ENCODE measurements around the gene EXOC7.
"Not testable (repeated sequence)": the region's sequence is repeated elsewhere in the genome, so short reads cannot be mapped to it uniquely, and the experiment has no call there.

The EXOC7 gene

DNA sequence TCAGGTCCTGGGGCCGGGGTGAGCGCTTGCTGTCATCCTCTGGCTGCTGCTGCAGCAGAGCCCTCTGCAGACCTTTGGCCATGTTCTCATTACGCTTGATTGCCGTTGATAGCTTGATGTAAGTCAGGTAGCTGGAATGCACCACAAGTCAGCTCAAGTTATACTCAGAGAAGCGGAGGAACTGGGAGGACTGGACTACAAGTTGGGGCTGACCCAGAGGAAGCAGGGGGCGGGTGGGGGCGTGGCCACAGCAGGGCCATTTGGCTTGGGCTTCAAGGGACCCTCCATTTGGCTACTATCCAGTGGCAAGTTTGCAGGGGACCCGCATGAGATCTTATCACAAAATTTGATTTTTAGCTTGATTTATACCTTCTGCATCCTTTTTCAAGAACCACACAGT, 57.5 kb downstream of the EXOC7 start:
- DNase-seq (ENCODE audit: low read depth in 2 of 2): no peak

DNA sequence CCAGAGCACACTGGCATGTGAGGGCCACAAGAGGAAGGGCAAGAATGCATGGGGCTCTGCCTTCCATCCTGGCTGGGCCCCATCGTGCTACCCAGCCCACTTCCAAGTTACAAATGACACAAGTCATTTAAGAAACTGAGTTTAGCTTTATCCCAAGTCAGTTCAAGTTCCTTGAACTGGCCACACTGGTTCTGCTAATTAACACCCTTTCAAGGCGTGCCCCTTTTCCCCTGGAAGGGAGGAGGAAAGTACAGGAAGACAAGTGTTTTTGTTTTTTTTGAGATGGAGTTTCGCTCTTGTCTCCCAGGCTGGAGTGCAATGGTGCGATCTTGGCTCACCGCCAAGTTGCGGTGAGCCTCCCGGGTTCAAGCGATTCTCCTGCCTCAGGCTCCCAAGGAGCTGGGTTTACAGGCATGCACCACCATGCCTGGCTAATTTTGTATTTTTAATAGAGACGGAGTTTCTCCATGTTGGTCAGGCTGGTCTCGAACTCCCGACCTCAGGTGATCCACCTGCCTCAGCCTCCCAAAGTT, 59.0 kb downstream of the EXOC7 start:
- not testable (repeated sequence) for DNase-seq (ENCODE audit: low read depth in 2 of 2)

DNA sequence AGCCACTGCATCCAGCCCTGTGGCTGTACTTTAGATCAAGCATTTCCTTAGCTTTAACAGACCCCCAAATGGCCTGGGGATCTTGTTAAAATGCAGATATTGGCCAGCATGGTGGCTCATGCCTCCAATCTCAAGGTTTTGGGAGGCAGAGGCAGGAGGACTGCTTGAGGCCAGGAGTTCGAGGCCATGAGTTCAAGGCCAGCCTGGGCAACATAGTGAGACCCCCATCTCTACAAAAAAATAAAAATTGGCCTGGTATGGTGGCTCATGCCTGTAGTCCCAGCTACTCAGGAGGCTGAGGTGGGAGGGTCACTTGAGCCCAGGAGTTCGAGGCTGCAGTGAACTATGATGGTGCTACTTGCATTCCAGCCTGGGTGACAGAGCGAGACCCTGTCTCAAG, 60.7 kb downstream of the EXOC7 start:
- DNase-seq (ENCODE audit: low read depth in 2 of 2): not testable (repeated sequence)

DNA sequence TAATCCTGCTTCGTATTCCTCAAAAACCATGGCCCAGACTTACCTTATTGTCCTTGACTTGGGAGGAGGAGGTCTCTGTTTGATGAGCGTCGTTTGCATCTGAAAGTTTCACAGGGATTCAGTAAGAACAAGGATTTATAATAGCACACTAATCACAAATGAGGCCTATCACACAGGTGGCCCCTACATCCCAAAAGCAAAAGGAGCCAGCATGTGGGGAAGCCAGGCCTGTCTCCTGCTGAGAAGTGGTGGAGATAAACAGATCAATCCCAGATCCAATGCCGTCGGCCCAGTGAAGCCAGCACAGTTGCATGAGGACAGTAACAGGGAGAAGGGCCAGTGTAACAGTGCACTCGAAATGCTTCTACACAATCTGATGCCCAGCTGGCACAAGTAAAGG, 63.2 kb downstream of the EXOC7 start:
- no peak for DNase-seq (ENCODE audit: low read depth in 2 of 2)

DNA sequence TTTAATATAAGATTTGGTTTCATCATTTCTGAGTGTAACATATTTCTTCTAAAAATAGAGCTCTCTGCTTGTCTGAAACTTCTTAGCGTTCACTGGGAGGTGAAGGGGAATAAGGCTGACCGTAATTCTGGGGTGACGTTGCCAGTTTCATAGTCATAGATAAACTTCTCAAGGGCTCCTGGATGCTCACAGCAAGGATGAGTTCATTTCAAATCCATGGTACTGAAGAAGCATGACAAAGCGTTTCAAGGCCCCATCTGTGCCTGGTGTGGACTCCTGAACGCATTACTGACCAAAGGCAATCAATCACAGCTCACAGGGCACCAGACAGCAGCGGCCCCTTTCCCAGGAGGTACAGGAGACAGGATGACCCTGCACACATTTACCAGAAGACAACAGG, 64.5 kb downstream of the EXOC7 start:
- DNase-seq (ENCODE audit: low read depth in 2 of 2): no peak

DNA sequence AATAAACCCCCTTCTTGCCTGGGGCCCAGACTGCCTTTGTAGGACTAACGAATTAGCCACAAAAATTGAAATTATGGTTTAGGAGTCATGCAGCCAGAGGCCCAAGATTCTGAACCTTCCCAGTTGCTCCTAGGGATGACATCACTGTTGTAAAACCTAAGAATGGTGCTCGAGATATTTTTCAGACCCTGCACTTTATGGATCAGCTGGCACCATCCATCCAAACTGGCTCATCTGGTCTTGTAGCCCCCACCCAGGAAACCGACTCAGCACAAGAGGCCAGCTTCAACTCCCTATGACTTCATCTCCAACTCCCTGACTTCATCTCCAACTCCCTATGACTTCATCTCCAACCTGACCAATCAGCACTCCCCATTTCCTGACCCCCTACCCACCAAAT, 65.5 kb downstream of the EXOC7 start:
- no peak for DNase-seq (ENCODE audit: low read depth in 2 of 2)

DNA sequence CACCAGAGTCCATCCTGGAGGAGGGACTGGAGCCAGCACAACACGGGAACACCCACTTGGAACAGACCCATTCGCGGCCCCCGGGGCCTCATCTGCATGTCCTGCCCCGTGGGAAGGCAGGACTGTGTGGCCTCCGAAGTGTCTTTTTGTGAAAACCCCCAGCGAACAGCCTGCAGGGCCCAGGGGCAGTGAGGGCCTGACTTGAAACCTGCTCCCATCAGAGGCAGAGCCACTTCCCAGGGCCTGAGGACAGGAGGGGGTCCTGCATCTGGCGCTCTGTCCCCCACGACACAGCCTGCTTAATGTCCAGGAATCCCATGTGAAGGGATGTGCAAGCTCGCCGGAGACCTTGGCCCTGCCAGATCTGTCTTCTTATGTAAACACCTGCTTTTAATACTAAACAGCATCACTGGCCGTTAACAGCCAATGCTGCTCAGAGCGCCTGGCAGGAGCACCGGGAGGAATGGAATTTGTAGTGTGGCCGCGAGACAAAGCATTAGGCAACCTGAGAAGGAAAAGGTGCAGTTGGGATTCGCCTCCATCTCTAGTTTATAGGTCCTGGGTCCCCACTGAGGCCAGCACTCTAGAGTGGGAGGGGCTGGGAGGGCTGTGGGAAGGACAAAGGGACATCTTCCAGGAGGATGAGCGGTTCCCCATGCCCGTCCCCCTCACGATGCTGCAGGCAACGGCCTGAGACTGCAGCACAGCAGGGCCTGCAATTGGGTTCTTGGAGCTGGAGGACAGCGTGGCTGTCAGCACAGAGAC, 66.9 kb downstream of the EXOC7 start:
- DNase-seq (ENCODE audit: low read depth in 2 of 2): no peak

DNA sequence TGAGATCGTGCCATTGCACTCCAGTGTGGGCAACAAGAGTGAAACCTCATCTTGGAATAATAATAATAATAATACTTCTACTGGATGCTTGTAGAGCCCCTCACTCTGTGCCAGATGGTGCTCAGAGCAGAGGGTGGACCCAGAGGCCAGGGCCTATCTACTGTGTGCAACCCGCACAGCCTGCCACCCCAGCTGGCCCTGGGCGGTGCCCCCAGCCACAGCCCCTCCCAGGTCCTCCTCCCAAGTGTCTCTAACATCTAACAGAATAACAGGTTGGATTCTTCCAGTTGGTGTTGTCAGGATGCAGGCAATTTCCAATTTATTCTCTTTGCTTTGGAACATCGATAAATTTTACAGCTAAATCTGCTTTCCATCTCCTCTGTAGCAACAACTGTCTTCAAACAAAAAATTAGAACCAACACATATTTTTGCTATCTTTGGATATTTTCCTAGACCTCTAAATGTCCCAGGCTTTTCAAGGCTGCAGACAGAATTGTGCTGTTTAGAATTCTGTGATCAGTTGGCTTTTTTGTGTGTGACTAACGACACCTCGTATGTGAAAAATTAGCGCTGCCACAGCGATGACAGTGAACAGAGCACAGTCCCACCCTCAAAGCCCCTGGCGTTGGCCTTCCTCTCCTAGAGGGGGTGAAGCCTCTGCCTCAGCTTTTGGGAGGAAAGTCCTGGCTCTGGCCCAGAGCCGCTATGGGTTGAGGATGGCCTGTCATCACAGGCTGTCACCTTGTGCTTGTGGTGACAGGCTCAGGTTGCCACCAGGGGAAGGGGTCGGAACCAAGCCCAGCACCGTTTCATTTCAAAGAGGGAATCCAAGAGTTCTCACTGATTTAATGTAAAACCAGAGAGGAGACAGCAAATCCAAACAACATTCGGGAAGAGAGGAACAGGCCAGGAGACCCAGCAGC, 68.9 kb downstream of the EXOC7 start:
- DNase-seq (ENCODE audit: low read depth in 2 of 2): no peak

DNA sequence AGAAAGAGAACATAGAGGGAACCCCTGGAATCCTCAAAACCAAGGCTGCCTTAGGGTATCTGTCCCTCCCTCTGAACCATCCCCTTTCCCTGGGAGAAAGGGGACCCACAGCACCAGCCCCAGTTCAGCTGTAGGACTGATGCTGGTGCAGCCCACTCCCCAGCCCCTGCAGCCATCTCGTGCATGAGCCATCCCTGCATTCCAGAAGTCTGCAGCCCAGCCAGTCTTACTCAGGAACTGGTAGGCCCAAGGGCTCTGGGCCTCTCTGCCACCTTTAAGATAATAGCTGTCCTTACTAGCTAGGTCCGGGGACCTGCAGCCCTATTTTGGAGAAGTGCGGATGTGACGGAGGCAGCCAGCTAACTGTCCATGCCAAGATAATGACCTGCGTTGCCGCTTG, 70.4 kb downstream of the EXOC7 start:
- no peak for DNase-seq (ENCODE audit: low read depth in 2 of 2)

DNA sequence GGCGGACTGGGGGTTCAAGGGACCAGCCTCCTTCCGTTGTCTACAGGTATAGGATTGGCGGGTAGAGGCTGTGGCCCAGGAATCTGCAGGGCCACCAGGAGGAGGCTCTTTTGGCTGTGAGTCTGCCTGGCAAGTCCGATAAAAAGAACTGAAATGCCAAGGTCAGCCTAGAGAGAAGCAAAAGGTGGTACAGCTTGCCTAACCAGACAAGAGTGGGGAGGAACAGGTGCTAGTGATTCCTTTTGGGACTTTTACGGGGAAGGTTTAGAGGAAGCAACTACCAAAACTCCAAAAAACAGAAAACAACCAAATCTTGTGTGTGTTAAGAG, 70.8 kb downstream of the EXOC7 start:
- DNase-seq (ENCODE audit: low read depth in 2 of 2): no peak

DNA sequence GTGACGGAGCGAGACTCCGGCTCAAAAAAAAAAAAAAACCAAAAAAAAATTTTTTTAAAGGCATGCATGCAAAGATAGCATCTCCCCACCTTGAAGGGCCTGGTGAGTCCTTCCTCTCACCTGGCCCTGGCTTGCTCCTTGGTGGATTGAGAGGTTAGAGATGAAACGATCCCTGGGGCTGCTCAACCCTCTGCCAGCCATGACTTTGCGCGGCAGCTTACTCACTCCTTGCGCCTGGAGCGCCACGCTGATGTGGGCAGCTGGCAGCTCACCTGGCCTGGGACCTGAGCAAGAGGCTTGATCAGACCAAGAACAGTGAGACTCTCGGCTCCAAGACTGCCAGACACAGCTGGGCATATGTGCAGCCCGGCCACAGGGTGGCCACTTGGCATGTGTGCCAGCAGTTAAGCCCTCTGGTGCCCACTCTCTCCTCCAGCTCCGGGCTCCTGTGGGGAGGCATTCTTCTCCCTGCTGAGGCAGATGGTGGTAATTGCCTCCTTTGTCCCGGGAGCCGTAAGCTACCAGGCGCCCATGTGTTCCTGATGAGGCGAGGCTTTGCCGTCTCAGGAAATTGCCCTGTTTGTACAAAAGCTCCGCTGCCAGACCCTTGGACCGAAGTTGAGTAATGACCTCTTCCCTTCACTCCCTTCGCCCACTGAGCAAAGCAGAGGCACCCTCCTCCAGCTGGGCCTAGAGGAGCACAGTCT, 71.4 kb downstream of the EXOC7 start:
- no peak for DNase-seq (ENCODE audit: low read depth in 2 of 2)

All from activated CD8-positive, alpha-beta memory T cell treated with anti-CD3 and anti-CD28 coated beads for 4 hours (primary cell).